HG03025 (cell line): ENCODE measurements around the gene FER.
A peak's percentile ranks its signal among the peaks of the same experiment; 100 is the strongest.
"Not testable (repeated sequence)": the region's sequence is repeated elsewhere in the genome, so short reads cannot be mapped to it uniquely, and the experiment has no call there.

Experiments
- ATAC-seq: cut with Tn5 transposase; IDR thresholded peaks from one replicate; pipeline ENCODE4 v1.9.1; 2021; ENCODE audit warnings: mild to moderate bottlenecking, moderate library complexity; ENCODE audit not compliant: unreplicated experiment, low FRiP score

Gene FER

GRCh38 chr5:108747774-108748400, at the start of gene FER:
TSS of gene FER (plus strand) at chr5:108747897. CDS start at chr5:108798183, 50,286 bp downstream.
- no peak for ATAC-seq

GRCh38 chr5:108700388-108700787, 47.3 kb upstream of the FER start:
- not testable (repeated sequence) for ATAC-seq

- no peak for ATAC-seq
Observed at GRCh38 chr5:108700930-108701329, 46.8 kb upstream of the FER start.

- ATAC-seq: no peak
Observed at GRCh38 chr5:108702546-108702945, 45.2 kb upstream of the FER start.

GRCh38 chr5:108703313-108703712, 44.4 kb upstream of the FER start:
- ATAC-seq: no peak

- ATAC-seq: no peak
Observed at GRCh38 chr5:108707141-108707540, 40.6 kb upstream of the FER start.

GRCh38 chr5:108711898-108712297, 35.8 kb upstream of the FER start:
- ATAC-seq: no peak

- no peak for ATAC-seq
Observed at GRCh38 chr5:108715408-108715807, 32.3 kb upstream of the FER start.

GRCh38 chr5:108720391-108720790, 27.3 kb upstream of the FER start:
- peak; percentile 65 for ATAC-seq

GRCh38 chr5:108726446-108727235, 21.1 kb upstream of the FER start:
- no peak for ATAC-seq

GRCh38 chr5:108727236-108727650, 20.5 kb upstream of the FER start:
- ATAC-seq: no peak

- peak; percentile 85 for ATAC-seq
Observed at GRCh38 chr5:108727651-108728565, 19.8 kb upstream of the FER start.

GRCh38 chr5:108728566-108729241, 19.0 kb upstream of the FER start:
- peak; percentile 39 for ATAC-seq

- ATAC-seq: no peak
Observed at GRCh38 chr5:108729242-108729615, 18.5 kb upstream of the FER start.

- no peak for ATAC-seq
Observed at GRCh38 chr5:108730617-108731340, 16.9 kb upstream of the FER start.

- no peak for ATAC-seq
Observed at GRCh38 chr5:108735790-108736189, 11.9 kb upstream of the FER start.

GRCh38 chr5:108736855-108737254, 10.8 kb upstream of the FER start:
- ATAC-seq: no peak

- ATAC-seq: no peak
Observed at GRCh38 chr5:108739376-108739775, 8.3 kb upstream of the FER start.

- ATAC-seq: no peak
Observed at GRCh38 chr5:108739906-108740305, 7.8 kb upstream of the FER start.

GRCh38 chr5:108743319-108743718, 4.4 kb upstream of the FER start:
- no peak for ATAC-seq
